NCI-H128 (cell line): Measurements from ENCODE around the gene ITPKB.
"Not testable (repeated sequence)": the region's sequence is repeated elsewhere in the genome, so short reads cannot be mapped to it uniquely, and the experiment has no call there.

Source experiments
- DNase-seq: peaks from one replicate; lab custom pipeline; 2025; ENCODE audit not compliant: unreplicated experiment; lab: John Stamatoyannopoulos, UW

The ITPKB gene

DNA sequence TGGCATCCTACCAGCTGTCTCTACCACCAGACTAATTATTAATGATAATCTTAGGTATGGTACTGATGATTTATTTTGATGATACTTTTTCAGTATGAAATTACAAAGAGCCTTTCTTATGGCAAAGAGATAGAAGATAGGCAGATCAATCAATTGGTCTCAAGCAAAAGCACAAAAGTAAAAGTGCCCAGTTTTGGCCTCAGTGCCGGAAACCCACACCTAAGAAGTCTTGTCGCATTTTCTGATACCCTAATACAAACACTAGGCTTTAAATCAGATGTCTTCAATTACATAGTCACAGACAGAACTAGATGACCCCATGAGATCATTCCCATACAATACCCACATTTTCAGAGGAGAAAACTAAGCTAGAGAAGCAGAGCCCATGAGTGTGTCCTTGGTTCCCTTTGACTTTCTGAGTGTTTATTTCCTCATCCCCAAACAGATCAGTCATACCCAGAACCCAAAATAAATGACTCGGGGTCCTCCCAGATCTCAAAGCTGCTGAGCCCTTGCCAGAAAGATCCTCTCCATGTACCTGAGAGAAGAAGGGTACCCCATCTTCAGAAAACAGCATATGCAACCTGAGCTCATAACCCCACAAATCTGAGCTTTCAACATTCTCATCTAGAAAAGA lies 7.7 kb downstream of the ITPKB start:
- no peak for DNase-seq

DNA sequence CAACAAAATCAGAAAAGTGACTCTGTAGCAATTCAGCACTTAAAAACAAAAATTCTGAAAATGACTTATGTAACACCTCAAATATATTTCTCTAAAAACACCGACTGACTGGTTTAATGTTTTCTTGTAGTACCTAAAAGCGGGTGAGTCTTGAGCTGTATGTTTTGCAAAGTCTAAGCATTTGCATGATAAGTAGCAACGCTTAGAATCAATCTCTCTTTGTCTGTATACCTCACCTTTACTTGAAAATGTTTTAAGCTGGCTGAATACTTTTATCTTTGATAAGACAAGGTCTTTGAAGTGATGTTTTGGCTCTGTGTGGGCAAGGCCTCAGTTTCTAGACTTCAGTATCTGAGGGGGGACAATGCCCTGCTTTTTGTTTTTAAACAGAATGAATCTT lies 8.2 kb downstream of the ITPKB start:
- DNase-seq: no peak

DNA sequence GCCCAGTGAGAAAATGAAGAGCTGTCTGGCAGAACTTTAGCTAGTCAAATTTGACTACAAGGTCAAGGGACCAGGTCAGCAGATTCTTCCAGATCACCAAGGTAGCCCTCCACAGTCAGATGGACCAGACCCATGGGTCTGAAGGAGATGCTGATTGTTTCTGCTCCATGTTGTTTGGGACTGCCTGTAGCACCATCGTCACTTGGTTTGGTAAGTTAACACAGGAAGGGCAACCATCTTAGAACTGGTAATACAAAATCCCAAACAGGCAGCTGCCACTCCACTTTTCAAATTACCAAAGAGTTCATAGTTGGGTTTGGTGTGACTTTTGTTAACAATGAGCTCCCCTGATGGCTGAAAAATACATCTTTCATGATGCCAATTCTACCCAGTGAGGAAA lies 9.0 kb downstream of the ITPKB start:
- no peak for DNase-seq

DNA sequence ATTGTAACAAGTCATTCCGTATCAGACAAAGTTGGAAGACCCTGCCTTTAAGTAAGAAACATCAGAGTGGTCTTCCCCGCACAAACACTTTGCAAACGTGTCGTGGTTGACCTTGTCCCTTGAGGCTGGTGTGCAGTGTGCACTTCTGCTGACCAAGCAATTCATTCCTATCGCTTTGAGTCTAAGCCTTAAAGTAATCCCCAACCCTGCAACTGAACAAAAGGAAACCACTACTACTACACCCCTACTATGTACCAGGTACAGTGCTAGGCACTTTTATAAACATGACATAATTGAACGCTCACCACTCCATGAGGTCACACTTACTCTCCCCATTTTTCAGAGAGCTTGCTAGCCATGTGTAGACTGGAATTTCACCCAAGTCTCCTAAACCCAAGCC lies 10.6 kb downstream of the ITPKB start:
- DNase-seq: no peak

DNA sequence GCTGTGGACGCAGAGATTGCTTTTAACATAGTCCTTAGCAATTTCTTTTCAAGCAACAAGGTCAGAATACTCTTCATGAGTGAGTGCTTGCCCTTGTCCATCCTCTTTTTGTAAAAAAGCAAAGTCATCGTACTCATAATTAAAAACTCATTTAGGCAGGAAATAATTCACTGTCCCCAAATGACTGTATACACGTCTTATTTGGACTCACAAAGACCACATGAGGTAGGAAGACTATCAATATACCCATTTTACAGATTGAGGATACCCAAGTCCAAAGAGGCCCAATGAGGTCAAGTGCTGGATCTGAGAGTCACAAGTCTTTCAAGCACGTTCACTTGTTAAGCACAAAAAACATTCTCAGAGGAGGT lies 13.2 kb downstream of the ITPKB start:
- DNase-seq: no peak

DNA sequence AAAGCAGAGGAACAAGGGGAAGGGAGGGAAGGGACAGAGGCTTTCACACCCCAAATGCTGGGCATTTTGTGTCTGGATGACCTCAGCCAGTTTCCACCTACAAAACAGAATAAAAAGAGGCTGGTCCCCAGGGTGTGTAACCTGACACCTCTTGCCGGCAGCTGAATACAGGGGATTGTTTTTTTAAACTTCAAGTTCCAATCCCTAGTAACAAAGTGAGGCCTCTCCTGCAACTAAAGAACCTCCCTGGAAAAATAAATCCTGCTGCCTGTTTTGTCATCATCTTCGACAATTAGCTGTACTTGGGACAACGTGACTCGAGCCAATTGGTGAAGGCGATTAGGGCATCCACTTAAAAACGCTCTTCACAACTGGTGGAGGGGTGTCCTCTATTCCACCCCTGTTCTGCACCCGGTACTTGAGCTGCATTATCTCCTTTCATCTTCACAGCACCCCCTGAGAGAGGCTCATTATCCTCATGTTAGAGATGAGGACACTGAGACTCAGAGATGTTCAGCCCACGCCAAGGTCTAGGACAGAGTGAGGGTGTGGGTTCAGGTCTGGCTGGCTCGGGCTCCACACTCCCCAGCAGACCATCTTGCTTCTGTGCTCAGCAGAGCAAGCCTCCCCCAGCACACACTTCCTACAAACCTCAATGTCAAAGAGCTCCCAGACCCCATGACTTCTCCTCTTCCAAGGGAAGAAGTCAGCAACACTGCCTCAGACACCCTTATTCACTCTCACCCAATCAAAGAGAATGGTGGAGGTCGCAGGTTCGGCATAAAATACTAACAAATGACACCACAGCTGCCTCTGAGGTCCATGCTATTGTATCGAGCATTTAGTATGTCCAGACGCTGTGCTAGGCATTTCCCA lies 15.2 kb downstream of the ITPKB start:
- peak; percentile 84 for DNase-seq

DNA sequence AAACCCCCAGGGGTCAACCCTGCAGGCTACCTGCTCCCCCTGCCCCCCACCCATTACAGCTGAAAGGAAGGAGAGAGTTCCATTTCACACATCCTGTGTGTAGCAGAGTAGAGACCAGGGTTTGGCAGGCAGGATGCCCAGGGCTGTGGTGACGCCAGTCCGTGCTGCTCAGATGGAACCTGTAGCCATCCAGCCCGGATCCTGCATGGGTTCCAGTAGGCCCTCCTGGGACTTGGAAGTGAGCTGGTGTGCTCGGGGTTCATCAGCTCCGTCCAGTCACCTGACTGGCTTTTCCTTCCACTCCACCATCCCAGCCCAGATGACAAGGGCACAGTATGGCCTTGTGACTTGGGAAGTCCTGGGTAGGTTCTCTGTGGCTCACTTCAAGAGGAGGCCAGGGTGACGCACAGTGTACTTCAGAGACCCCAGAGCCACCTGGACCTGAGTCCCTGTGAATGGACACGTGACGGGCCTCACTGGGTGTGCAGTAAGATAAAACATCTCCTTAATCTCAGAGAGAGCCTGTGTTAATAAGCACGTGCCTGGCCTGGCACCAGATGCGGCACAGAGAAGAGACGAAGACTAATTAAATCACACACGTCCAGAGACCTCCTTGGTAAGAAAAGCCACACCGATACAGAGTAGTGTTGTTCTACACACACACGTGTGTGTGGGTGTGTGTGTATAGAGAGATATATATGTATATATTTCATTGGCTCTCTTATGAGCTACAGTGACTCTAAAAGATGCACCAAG lies 16.0 kb downstream of the ITPKB start:
- no peak for DNase-seq

DNA sequence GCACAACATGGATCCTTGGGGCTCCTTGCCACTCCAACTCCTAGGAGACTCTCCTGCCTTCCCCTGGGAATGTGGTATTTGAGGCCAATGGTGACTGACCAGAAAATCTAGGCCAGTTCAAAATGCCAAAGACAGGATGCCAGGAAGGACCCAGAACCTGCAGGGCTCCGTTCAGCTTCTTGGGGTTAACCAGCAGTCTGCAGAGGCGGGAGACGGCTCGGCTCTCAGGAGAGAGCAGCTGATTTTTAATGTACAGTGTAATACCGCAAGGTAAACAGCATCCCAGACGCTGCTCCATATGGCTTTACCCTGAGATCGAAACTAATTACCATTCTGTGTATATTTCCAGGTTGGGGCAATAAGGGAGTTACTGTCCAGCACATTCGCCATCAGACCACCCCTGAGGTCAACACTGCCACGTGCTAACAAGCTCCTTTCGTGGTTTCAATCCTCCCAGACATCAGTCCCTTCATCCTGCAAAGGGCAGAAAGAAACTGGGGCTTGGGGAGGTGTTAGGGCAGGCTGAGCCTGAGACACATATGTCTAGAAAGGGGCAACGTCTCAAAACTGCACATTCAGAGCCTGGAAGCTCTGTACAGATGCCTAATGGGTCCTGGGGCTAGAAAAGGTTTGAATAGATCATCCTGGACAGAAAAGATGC lies 16.7 kb downstream of the ITPKB start:
- DNase-seq: no peak

DNA sequence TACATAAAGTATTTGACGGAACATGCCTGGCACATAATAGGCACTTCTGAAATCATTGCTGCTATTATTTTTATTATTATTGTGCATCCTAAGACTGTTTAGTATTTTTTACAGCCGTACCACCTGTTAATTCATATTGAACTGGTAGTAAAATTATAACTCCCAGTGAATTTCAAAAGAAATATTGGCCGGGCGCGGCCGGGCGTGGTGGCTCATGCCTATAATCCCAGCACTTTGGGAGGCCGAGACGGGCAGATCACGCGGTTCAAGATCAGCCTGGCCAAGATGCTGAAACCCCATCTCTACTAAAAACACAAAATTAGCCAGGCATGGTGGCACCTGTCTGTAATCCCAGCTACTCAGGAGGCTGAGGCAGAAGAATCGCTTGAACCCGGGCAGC lies 18.5 kb downstream of the ITPKB start:
- not testable (repeated sequence) for DNase-seq

DNA sequence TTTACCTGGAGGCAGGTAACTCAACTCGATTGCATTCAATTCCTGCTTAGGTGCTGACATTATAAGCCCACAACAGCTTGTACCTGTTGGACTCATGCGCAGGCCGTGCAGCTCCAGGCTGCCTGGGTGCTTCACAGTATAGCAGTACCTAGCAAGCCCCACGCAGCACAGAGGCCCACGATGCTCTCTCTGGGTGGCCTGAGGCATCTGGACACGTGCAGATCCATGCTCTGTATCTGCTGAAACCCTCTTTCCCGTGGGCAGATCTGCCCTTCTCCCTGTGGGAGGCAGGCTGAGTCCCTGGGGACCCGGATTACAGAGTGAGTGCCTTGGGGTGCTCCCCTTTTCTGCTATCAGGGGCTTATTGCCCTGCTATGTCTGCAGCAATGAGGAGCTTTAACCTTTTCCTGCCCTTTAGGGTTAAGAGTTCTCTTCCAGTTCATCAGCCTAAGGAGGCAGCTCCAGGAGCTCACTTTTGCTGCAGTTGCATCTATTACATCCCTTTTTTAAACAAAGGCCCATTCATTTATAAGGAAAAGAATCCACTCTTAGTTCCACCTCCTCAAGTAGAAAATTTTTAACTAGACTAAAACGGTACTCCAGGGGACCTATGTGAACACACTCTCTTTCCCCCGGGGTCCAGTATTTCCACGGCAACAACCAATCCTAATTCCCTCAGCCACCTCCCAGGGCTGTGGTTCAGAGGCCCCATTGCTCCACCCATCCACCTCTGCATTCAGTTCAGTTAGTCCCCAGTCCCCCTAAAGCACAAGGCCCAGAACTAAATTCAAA lies 19.3 kb downstream of the ITPKB start:
- DNase-seq: no peak

DNA sequence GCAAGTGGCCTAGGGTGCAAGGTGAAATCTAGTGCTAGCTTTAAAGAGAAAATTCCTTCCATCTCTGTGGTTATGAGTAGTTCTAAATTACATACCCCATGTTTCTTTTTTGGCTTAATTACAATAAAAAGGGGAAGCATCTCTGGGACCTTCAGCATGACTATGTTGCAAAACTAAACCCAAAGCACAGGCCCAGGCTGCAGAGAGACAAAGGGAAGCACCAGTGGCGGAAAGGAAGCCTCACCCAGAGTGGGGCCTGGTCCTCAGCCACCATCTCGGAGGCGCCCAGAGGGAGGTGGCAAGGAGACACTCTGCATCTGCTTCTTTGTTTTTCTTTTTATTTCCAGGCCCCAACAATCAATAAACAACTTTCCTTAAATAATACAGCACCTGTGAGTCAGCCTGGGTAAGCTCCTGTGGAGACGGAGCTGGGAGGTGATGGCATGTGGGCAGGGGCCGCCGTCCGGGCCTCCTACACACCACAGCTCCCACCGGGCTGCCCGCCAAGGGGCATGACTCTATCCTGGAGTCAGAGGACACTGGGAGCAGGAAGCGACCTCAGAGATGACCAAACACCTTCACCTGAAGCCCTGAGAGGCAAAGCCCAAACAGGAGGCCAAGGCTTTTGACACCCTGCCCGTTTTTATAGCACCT lies 21.7 kb downstream of the ITPKB start:
- DNase-seq: no peak

DNA sequence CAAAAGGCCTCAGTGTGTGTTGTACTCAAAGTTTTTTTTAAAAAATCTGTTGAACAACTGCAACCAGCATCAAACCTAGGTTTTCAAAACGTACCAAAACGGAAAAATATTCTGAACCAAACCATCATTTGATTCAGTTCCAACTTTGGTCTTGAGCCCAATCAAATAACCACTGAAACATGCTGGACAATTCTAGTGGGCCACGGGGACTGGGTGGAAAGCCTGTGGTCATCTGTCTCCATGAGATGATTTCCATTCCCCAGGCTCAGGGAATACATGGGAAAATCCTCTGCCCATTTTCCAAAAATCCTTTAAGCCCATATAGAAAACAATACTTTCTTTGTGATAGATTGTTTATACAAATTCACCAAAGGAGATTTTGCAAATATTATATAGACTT lies 22.5 kb downstream of the ITPKB start:
- no peak for DNase-seq

DNA sequence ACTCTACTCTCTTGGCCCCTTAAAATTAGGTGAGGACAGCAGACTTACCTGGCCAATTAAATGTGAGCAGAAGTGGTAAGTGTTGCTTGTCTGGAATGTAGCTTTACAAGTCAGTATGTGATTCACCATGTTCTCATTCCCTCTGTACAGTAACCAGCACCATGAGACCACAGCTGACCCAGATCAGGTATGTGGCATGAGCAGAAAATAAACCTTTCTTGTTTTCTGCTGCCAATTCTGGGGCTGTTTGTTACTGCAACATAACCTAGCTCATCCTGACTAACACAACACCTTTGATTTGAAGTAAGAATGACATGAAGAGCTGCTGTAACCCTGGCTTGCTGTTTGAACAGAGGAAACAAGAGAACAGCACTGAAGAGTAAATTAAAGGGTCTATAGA lies 24.9 kb downstream of the ITPKB start:
- DNase-seq: no peak

DNA sequence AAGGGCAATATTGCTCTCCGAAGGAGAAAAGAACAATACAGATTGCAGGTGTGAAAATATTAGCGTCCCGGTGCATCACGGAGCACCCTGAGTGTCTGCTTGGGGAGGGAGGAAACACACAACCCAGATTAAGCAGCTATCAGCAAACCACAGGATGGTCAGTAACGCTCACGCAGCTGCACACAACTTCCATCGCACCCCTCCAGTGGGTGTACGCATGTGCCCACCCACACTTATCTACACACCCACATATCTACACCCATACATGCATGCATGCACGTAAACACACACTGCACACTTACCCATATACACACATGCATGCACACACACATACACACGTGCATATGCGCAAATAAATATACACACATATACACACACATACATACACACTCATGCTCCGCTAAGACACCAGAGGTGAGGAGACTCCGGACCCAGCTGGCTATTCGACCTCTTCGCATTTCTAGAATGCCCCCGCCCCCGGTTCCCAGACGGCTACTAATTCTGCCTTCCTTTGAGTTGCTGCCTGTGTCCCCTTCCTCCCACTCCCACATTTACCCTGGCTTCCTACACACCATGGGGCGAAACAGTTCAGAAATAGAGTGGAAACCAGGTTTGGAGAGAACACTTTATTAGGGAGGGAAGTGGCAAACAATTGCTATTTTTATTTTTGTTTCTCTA lies 26.2 kb downstream of the ITPKB start:
- DNase-seq: no peak

DNA sequence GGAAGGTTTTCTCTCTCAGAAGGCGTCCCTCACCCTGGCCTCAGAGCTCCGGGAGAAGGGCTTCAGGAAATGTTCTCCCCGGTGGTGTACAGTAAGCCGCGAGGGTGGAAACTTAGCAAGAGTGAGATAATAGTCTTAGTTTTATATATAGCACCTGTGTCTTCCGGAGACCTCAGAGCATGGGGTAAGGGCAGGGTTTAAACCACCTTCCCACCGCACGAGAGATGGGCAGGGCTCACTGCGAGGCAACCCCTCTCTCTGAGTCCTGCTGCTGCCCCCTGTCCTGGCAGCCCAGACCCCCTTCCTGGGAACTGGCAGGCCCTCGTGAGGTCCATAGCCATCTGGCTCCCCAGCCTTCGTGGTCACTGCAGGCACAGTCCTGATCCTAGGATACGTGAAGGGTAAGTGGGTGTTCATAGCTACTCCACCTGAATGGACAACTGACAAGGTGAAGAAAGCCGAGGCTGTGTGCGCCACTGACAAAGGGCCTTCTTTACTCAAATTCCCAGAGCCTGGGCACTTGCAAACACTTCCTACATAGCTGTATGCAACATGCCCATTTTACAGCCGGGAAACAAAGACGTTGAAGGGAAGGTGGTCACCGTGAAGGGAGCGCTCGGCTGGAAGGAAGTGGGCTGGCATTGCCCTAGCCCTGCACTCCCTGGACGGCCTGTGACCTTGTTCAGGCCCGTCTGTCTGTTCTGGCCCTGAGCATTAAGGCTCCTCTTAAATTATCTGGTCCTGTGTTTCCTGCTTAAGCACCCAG lies 26.9 kb downstream of the ITPKB start:
- no peak for DNase-seq

DNA sequence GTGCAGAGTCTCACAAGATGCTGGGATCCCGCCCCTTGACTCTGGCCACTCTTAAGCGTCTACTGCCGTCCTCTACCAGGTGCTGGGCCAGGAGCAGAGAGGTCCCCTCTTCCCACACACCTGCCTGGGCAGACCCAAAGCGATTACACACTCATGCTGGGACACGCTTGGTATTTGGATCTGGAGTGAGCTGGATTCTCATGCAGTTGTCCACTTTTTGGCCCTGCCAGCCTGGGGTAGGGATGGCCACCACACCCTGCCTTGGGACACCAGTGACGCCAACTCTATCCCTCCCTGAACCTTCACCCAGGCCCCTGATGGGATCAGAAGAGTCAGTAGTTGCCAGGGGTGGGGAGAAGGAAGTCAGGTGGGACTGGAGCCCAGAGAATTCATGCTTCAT lies 28.6 kb downstream of the ITPKB start:
- DNase-seq: no peak

DNA sequence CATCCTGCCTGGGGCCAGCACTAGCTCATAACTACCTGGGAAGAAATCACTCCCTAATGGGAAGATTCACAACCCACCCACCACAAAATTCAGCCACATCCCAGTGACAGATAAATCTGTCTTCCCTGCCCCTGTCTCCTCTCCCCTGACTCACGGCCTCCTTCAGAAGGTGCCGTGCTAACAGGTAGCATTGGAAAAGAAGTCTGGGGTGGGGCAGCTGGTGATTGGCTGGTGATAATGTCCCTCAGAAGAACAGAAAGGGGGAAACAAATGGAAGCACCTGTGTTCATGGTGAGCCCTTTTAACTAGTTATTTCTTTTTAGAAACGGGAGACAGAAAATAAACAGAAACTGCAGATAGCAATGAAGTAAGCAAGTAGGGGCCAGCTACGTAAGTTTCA lies 29.1 kb downstream of the ITPKB start:
- DNase-seq: no peak

DNA sequence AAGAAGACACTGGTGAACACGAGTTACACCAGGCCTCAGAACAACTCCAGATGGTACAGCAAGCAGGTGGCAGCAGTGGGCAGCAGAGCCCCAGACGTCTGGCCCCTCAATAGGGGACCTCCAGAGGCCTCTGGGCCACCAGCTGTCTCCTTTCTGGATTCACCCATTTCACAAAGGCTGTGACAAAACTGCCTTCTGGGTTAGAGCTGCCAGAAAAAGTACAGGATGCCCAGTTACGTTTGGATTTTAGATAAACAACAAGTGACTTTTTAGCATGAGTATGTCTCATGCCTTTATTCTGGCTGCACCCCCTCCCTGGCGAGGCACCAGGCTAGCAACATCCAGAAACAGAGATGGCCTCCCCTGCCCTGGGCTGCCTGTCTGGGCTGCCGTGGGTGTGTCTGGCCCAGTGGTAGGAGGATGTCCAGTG lies 30.1 kb downstream of the ITPKB start:
- no peak for DNase-seq

DNA sequence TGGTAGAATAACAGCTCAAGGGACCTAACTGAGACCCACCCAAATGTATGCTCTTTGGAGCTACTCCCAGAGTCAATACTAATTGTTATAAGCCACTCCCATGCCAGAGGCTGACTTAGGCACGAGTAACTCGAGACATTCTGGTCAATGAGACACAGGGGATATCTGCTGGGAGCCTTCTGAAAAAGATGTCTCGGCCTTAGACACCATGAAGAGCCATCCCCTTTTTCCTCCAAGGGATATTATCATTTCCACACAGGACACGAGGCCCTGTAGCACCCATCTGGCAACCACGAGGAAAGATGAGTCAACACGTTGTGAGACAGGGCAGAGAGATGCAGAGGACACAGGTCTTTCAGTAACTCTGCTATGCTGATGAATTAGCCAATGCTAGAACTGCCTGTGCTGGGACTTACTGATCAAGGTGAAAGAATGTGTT lies 30.7 kb downstream of the ITPKB start:
- no peak for DNase-seq
